Glutamatergic neuron (in vitro differentiated cells): ENCODE measurements around the gene RPTOR. TPM values are rescaled to one million over a fixed set of nuclear protein-coding genes. Genes with fewer than 3 reads are reported as not detected.
A peak's percentile ranks its signal among the peaks of the same experiment; 100 is the strongest.

Experiments
- DNase-seq: peaks from one replicate; pipeline ENCODE4 v3.0.0; 2022
- H3K27ac Mint-ChIP-seq: one replicate; pipeline ENCODE4 v1.8.0; 2020; ENCODE audit warnings: mild to moderate bottlenecking, mixed read lengths, inconsistent platforms; ENCODE audit not compliant: unreplicated experiment
- H3K27me3 Mint-ChIP-seq: one replicate; pipeline ENCODE4 v1.8.0; 2020; ENCODE audit warnings: mild to moderate bottlenecking, moderate library complexity, mixed read lengths, inconsistent platforms; ENCODE audit not compliant: unreplicated experiment
- H3K36me3 Mint-ChIP-seq: one replicate; pipeline ENCODE4 v1.8.0; 2020; ENCODE audit warnings: mild to moderate bottlenecking, mixed read lengths, inconsistent platforms; ENCODE audit not compliant: unreplicated experiment
- H3K4me1 Mint-ChIP-seq: one replicate; pipeline ENCODE4 v1.8.0; 2020; ENCODE audit warnings: mild to moderate bottlenecking, low read depth, mixed read lengths, inconsistent platforms; ENCODE audit not compliant: unreplicated experiment
- H3K4me3 Mint-ChIP-seq: one replicate; pipeline ENCODE4 v1.8.0; 2020; ENCODE audit warnings: mild to moderate bottlenecking, mixed read lengths, inconsistent platforms; ENCODE audit not compliant: unreplicated experiment
- H3K9me3 Mint-ChIP-seq: one replicate; pipeline ENCODE4 v1.8.0; 2020; ENCODE audit warnings: mild to moderate bottlenecking, moderate library complexity, mixed read lengths, inconsistent platforms; ENCODE audit not compliant: unreplicated experiment
- total RNA-seq: library from RNA; stranded (reverse); fragmentation: NEBNext Ultra II Directional; extraction: Animal tissue kit (Norgen Biotek cat#: 25700); gene quantifications from one replicate; pipeline ENCODE4 v1.2.1, GENCODE V29; 2021; ENCODE audit not compliant: unreplicated experiment
- TF ChIP-seq, protein P1 (sequence below): fragments of 200-600 bp; sonication (generic); IDR thresholded peaks from one replicate; pipeline ENCODE4 v1.5.0; 2021; ENCODE audit not compliant: partially characterized antibody, unreplicated experiment

RPTOR gene
- total RNA-seq, 1 donor from 2014 or later = 39.8 TPM

DNA sequence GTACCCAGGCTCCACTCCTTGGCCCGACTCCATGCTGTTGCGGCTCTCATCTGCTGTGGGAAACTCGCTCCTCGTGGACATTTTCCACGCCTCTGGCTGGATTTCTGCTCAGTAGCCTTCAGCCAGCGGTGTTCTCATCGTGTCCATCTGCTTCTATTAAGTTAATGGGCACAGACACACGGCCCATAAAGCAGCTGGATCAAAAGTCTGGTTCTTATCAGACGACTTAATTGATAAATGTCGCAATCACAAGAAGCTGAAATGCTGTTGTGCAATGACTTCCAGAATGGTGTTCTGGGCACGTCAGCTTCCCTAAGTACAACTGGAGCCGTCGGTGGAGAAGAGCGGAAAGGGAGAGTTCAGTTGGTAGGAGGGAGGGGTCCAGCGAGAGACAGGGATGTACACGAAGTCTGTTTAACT is 235.3 kb downstream of the RPTOR start:
- no peak overlapping the region for H3K4me3 Mint-ChIP-seq
- H3K4me1 Mint-ChIP-seq = peaks cover 28% of the 10 kb centered on the region
- no peak overlapping the region for H3K27ac Mint-ChIP-seq
- TF ChIP-seq, protein P1, sequence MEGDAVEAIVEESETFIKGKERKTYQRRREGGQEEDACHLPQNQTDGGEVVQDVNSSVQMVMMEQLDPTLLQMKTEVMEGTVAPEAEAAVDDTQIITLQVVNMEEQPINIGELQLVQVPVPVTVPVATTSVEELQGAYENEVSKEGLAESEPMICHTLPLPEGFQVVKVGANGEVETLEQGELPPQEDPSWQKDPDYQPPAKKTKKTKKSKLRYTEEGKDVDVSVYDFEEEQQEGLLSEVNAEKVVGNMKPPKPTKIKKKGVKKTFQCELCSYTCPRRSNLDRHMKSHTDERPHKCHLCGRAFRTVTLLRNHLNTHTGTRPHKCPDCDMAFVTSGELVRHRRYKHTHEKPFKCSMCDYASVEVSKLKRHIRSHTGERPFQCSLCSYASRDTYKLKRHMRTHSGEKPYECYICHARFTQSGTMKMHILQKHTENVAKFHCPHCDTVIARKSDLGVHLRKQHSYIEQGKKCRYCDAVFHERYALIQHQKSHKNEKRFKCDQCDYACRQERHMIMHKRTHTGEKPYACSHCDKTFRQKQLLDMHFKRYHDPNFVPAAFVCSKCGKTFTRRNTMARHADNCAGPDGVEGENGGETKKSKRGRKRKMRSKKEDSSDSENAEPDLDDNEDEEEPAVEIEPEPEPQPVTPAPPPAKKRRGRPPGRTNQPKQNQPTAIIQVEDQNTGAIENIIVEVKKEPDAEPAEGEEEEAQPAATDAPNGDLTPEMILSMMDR = no peak
- H3K9me3 Mint-ChIP-seq = peaks cover 2% of the 10 kb centered on the region
- peaks cover 5% of the 10 kb centered on the region for H3K27me3 Mint-ChIP-seq
- H3K36me3 Mint-ChIP-seq = peaks cover 4% of the 10 kb centered on the region
- no peak for DNase-seq

DNA sequence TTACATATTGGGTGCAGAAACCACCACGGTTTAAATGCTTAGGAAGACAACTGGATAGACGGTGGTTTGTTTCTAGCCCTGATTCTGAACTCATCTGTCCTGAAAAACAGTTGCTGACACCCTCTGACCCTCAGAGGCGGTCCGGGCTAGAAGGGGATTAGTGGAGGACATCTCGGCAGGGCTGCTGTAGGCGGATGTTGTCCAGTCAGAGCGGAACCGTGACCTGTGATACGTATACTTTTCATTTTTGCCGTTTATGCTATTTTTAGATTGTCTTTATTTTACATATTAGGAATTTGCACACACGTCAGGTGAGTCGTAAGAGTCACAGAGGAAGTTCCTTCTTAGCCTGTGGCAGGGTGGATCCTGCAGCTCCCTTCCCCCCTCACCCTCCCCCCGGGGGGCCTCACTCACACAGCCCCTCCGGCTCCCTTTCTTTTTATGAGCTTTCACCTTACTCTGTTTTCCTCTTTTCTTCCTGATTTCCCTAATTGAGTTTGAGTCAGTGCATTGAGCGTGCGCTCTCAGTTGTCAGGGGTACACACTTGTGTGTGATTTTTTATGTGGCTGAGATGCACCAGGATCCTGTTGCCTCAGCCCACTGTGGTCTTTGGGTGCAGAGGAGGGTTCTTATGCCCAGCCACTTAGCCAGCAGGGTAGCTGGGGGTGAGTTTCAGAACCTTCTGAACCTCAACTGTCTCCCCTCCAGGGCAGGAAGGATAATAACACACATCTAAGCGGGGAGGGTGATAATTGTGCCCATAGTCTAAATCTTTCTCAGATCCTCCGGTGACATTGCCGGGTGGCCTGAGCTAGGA is 236.0 kb downstream of the RPTOR start:
- Mint-ChIP-seq H3K9me3 (peaks cover 2% of the 10 kb centered on the region), H3K27me3 (peaks cover 4% of the 10 kb centered on the region), H3K27ac (no peak overlapping the region), H3K4me1 (peaks cover 23% of the 10 kb centered on the region), H3K36me3 (peaks cover 4% of the 10 kb centered on the region), H3K4me3 (no peak overlapping the region)
- TF ChIP-seq, protein P1 = no peak
- no peak for DNase-seq

DNA sequence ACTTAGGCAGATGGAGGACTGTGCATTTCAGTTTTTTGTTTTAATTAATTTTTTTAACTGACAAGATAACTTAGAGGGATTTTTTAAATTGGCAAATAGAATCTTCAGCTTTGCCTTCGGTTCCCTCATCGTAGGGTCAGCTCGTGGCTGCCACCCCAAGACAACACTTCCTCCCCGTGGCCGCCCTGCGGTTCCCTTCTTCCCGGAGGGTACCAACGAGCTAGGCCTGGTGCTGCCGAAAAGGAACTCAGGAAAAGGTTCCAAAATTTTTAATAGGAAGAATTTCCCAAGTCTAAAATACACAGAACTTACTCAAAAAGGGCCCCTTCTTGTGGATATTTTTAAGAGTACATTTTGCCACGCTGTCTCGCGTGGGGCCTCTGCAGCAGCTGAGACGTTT is 236.6 kb downstream of the RPTOR start:
- TF ChIP-seq, protein P1 = no peak
- H3K27ac Mint-ChIP-seq = no peak overlapping the region
- peaks cover 5% of the 10 kb centered on the region for H3K27me3 Mint-ChIP-seq
- no peak overlapping the region for H3K4me3 Mint-ChIP-seq
- H3K36me3 Mint-ChIP-seq = peaks cover 4% of the 10 kb centered on the region
- peaks cover 24% of the 10 kb centered on the region for H3K4me1 Mint-ChIP-seq
- H3K9me3 Mint-ChIP-seq = peaks cover 2% of the 10 kb centered on the region
- DNase-seq = no peak

DNA sequence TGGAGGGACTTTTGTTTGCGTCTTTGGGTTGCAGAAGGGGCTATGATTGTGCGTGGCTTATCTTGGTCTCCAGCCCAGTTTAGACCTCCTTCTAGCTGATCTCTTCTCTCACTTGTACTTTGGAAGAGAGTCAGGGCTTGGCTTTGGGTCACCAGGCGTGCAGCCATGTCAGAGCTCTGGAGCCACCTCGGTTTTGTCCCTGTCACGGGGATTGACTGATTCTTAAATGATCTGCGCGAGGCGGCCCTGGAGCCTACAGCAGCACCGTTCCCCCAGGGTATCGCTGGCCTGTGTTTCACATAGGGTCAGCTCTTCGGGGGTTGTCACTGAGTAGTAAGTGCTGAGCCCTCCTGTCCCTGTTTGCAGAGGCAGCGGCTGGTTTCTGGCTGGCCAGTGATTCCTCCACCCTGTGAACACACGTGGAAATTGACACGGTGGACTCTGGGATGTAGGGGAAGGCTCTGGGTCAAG is 237.2 kb downstream of the RPTOR start:
- Mint-ChIP-seq H3K27me3 (peaks cover 6% of the 10 kb centered on the region), H3K9me3 (no peaks in the 10 kb centered on the region), H3K27ac (no peak overlapping the region), H3K36me3 (peaks cover under 1% of the 10 kb centered on the region), H3K4me3 (no peak overlapping the region), H3K4me1 (peaks cover 22% of the 10 kb centered on the region)
- TF ChIP-seq, protein P1 = no peak
- DNase-seq = peak; percentile 51

DNA sequence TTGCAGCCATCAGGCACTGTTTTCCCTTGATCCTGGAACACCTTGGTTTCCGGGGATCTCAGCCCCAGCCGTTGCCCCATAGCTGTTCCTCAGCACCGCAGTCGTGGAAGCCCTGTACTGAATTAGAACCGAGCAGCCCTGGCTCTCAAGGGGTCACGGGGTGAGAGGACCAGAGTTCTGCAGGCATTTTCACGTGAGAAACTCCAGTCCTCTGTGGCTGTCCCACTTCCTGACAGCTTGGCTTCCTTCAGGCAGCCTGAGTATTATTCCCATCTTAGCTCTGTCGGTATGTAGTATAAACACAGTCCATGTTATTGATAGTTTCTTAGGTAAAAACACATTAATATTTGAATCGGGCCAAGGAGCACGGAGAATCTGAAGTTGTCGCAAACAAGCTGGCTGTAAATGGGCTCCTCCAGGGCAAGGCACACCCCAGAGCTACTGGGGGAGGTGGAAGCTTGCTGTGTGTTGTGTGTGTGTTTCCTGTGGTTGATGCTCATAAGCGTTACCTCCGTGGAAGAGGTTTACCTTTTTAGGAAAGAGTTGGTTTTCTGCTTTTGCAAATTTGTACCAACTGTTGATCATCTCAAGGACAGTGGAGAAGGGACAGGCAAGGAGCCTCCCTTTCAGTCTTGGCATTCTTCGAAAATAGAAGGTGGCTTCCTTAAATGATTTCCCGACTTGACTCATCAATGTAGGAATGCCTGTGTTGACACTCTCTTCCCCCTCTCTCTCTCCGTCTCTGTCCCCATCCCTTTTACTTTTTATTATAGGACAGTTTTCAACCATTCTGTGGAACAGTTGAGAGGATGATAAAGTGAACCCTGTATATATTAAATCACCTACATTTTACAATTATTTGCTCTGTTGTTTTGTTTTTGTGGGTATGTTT is 238.1 kb downstream of the RPTOR start:
- no peak for DNase-seq
- H3K4me1 Mint-ChIP-seq = peaks cover 26% of the 10 kb centered on the region
- H3K27me3 Mint-ChIP-seq = peaks cover 7% of the 10 kb centered on the region
- TF ChIP-seq, protein P1 = no peak
- H3K9me3 Mint-ChIP-seq = peaks cover 2% of the 10 kb centered on the region
- H3K4me3 Mint-ChIP-seq = no peak overlapping the region
- no peaks in the 10 kb centered on the region for H3K36me3 Mint-ChIP-seq
- H3K27ac Mint-ChIP-seq = no peak overlapping the region
